HG02885 (cell line): Measurements from ENCODE around the gene DNAJB6.

Experiments
- ATAC-seq: cut with Tn5 transposase; IDR thresholded peaks from one replicate; pipeline ENCODE4 v1.9.1; 2021; ENCODE audit warnings: mild to moderate bottlenecking; ENCODE audit not compliant: unreplicated experiment, poor library complexity

DNAJB6 gene

GRCh38 chr7:157336383-157337315 is at the start of gene DNAJB6:
Gene DNAJB6, plus strand, starts transcription at chr7:157337004. Its CDS starts 21,569 bp downstream, at chr7:157358573.
- ATAC-seq, result peak; percentile 71

DNA sequence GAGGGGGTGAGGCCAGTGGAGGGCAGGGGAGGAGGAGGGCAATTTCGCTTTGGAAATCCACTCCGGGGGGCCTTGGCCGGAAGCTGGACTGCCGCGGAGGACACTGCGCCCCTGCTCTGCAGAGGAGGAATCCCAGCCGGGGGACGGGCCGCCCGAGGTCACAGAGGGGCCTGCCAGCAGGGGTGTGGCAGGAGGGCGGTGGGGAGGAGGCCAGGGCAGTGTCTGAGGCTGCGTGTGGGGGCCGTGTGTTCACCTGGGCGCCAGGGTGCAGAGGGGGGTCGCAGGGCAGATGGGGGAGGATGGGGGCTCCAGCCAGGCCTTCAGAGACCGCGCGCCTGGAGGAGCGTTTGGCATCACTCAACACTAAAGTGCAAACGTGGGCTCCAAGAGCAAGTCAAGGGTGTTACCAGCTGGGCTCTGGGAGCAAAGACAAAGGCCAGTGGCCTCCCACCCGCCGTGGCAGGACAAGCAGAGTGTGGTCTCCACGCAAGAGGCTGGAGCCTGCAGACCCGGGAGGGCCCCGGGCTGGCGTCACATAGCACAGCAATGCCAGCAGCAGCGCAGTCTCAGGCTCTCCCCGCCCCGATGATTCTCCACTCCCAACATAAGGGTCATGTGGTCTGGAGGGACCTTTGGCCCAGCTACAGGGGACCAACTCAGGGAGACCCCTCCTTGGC is 45.3 kb upstream of the DNAJB6 start:
- no peak for ATAC-seq

DNA sequence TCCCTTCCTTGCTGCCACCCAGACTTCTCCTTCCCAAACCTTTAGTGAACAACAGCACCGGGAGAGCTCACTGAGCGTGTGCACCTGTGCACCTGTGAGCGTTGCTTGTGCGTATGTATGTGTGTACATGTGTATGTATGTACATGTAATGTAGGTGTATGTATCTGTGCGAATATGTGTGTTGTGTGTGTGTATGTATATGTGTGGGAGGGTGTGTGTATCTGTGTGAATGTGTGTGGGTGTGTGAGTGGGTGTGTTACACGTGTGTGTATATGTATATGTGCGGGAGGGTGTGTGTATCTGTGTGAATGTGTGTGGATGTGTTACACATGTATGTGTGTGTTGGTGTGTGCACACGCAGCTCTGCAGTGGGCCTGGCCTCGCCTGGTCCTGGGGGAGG is 44.5 kb upstream of the DNAJB6 start:
- ATAC-seq, result no peak

DNA sequence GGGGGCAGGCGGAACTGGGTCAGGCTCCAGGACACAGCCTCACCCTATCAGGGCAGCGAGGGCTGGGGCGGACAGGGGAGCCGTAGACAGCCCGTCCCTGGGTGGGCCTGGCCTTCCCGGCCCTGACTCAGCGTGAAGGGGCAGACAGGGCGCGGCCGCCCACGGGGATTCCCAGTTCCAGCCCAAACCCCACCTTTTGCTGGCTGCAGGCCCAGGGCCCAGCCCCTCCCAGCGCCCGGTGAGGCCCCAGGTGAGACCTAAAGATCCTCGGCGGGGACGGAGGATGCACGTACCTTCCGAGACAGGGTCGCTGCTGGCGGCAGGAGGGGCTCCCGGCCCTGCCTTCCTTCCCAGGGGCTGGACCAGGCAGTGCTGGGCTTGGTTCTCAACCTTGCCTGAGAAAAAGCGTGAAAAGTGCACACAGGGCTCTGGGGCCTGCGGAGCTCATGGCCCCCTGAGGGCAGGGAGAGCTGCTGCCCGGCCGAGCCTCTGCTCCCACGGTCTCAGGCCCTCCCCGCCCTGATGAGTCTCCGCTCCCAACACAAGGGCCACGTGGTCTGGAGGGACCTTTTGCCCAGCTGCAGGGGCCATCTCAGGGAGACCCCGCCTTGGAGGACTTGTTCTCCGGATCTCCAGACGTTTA is 43.9 kb upstream of the DNAJB6 start:
- no peak for ATAC-seq

- ATAC-seq, result no peak
Measured at GRCh38 chr7:157293413-157293788, 43.4 kb upstream of the DNAJB6 start.

GRCh38 chr7:157294773-157295172 is 42.0 kb upstream of the DNAJB6 start:
- ATAC-seq, result no peak

DNA sequence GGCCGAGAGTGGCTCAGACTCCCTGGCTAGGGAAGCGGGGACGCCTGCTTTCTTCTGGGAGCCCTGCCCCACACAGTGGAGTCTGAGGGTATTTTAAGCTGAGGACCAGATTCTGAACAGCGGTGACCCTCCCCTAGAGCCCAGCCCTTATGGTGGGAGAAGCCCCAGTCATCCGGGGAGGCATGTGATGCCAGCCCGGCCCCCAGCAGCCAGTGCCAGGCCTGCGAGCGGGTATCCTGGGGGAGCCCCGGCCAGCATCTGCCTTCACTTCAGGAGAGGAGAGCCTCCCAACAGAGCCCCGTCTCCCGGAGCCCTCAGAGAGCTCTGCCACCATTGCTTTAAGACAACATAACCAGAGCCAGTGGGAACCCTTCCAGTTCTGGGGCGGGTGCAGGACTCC is 41.5 kb upstream of the DNAJB6 start:
- ATAC-seq, result no peak

DNA sequence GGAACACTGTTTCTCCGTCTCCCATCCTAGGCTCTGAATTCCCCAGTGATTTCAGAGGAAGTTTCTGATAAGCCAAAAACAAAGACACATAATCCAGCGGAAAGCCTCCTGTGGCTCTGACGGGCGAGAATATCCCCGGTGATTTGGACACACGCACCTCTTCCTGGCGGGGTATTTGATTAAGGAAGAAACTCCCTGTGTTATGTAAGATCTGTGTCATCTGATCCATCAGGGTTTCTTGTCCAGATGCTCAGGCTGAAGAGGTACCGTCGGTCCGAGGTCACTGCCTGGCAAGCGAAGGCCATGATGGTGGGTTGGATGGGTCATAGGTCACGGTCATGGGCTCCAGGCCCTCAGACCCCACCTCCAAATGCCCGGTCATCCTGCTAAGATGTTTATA is 39.6 kb upstream of the DNAJB6 start:
- ATAC-seq, result no peak

- no peak for ATAC-seq
Measured at GRCh38 chr7:157299317-157299612, 37.5 kb upstream of the DNAJB6 start.

DNA sequence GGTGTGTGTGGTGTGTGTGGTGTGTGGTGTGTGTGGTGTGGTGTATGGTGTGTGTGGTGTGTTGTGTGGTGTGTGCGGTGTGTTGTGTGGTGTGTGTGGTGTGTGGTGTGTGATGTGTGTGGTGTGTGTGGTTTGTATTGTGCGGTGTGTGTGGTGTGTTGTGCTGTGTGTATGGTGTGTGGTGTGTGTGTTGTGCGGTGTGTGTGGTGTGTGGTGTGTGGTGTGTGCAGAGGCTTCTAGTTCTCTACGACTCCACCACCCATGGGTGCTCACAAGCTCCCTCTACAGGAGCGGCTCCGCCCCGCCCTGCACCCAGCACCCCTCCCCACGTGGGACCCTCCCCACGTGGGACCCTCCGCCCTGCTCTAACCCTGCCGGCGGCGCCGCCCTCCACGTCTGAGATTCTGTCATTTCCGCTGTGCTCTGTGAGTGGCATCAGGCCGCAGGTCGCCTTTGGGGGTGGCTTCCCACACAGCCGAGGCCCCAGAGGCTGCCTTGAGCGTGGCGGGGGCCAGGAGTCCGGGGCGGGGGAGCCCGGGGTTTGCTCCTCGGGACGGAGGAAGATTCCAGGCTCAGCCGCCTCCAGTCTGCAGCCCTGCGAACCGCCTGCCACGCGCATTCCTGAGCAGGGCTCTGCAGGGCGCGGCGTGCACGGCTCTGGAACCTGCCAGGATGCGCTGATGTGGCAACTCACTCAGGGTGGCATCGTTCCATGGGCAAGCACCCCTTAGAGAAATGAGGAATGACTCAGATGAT is 37.0 kb upstream of the DNAJB6 start:
- ATAC-seq, result no peak

- no peak for ATAC-seq
Measured at GRCh38 chr7:157300369-157300825, 36.4 kb upstream of the DNAJB6 start.

- ATAC-seq, result no peak
Measured at GRCh38 chr7:157301610-157302120, 35.1 kb upstream of the DNAJB6 start.

DNA sequence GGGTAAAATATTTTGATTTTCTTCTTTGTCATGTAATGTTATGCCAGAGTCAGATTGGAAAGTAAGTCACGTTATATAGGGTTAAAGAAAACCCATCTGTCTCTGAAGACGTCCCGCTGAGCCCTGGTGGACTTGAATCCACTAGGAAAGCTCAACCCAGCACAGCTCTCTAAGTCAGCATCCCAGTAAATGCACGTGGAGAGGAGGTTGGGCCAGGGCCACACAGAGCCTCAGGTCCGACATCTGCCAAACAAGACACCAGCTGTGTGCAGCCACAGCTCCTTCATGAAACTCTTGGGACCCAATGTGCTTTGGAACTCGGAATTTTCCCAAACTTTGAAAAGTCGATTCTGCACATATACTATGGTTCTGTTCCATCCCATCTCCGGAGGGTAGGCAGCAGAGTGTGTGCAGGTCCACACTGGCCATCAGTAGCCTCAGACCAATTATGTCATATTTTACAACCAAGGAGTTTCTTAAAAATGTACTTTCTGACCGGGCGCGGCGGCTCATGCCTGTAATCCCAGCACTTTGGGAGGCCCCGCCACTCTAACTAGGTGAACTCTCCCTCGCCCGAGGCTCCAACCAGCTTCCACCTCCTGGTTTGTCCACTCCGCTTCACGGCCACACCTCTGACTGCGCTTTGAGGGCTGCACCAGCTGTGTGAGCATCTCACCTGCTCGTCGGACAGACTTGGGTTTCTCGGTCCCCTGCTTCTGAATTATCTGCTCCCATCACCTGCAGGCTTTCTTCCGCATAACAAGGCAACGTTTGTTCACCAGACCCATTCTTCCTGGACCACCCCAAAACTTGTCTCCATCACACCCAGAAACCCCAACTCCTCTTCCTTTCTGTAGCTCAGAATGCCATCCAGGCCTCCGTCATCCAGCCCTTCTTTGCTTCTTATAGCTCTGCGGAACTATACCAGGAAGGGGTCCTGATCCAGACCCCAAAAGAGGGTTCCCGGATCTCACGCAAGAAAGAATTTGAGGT is 29.7 kb upstream of the DNAJB6 start:
- no peak for ATAC-seq

DNA sequence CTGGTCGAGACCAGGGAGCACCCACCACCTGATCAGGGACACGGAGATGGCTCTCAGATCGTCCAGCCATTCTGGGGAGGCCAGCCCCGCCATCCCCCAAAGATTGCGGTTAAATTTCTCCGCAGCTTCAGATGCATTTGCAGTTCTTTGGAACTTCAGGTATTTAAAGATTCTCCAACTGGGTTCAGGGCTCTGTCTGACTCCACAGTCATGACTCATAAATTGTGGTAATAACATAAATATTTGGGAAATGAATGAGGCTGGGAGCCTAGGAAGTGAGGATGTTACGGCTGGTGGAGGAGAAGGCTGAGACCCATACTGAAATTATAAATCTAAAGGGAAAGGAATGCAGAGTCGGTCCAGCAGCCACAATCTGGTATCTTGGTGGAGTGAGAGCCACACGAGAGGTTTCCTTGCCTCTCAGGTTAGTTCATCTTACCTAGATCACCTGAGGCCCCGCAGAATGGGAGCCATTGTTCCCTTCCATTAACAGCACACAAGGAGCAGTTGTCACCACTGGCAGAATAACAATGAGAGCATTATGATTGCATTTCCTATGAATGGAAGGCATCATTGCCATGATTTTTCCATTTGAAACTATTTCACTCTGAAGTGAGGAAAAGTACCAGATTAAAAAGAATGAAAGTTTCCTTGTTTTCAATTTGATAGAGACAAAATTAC is 26.7 kb upstream of the DNAJB6 start:
- no peak for ATAC-seq

DNA sequence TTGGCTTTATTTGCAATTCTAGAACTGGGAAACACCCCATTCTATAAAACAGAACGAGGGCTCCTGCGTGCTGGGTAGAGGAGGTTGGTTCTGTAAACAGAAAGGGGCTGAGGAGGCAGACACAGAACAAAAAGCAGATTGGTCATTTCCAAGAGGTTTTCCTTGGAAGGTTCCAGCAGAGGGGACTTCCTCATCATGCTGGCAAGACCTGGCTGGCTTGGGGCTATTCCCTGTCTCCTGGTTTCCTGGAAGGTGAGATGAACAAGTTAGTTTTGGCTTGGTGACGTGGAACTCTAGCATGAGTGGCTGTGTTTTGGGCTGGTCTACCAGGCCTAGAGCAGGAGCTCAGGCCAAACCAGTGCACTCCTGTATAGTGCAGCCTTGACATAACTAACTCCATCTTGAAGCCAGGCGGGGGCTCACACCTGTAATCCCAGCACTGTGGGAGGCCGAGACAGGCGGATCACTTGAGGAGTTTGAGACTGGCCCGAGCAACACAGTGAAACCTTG is 26.1 kb upstream of the DNAJB6 start:
- no peak for ATAC-seq

GRCh38 chr7:157312941-157313340 is 23.9 kb upstream of the DNAJB6 start:
- ATAC-seq, result no peak

DNA sequence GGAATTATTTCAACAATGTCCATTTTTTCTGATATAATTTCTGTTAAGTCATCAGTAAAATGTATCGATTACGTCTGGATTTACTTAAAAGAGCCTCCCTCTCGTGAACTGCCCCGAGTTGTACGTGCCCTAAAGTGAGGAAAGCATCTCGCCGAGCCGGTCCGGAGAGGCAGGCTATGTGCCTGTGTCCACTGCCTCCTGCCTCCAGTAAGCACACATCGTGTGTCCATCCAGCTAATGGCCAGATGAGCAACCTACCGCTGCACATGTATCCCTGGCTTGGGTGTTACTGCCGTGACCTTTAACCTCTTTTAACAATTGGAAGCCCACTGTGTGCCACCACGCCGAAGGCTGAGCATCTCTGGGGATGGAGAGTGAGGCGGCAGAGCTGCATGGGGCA is 23.2 kb upstream of the DNAJB6 start:
- no peak for ATAC-seq

DNA sequence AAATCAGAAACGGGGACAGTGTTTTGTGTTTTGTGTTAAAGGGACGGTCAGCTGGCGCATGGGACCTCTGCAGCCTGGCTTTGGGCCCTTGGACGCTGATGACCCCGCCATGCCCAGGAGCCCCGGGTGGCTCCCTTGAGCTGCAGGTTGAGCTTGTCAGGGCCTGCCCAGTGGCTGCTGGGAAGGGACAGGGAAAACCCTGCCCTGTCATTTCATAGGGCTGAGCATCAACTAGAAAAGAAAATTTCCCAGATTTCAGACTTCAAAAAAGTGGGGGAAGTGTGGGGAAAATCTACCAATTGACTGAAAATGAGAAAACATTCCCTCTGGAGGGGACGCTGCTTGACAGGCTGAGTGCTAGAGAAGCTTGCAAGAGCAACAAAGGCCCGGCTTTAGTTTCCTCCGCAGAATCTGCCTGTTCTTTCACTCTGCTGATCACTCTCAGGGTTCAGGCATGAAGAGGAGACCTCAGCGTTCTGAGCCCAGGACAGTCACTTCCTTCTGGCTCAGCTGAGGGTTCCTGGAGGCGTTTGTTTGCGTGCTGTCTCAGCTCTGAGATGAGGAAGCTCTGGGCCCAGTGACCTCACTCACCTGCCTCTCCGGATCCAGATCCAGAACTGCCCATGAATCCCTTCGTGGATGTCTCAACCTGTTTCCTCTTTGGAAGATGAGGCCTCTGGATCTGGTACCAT is 18.6 kb upstream of the DNAJB6 start:
- ATAC-seq, result peak; percentile 87
